Kidney (tissue), 14 donors: ENCODE data around the gene THEMIS. TPM values are rescaled to one million over a fixed set of nuclear protein-coding genes. Genes with fewer than 3 reads are reported as not detected.

Experiments used
- DNase-seq, 5 donors: peaks; one replicate each; pipeline ENCODE4 v3.0.0-alpha.2; 2013 to 2020
- FAIRE-seq: peaks from 2 replicates; lab custom pipeline; 2012; peaks lifted over from hg19 to GRCh38; lab: Jason Lieb, UNC
- H3K27ac ChIP-seq, 2 donors: one replicate each; pipeline ENCODE4 v1.7.0; 2013; ENCODE audit warnings: low read depth in 2 of 2, low read length in 2 of 2, inconsistent platforms in 1 of 2
- H3K27me3 ChIP-seq: one replicate; pipeline ENCODE4 v1.7.1; 2013; ENCODE audit warnings: low read length, inconsistent platforms; ENCODE audit not compliant: control insufficient read depth, insufficient read depth
- H3K36me3 ChIP-seq, 3 donors: one replicate each; pipeline versions ENCODE4 v1.7.0 to v1.7.1; 2013; ENCODE audit warnings: low read length in 3 of 3, control low read depth in 1 of 3, inconsistent platforms in 1 of 3; ENCODE audit not compliant: insufficient read depth in 3 of 3, control insufficient read depth in 2 of 3
- H3K4me1 ChIP-seq, 3 donors: one replicate each; pipeline versions ENCODE4 v1.7.0 to v1.7.1; 2013; ENCODE audit warnings: low read length in 3 of 3, inconsistent platforms in 1 of 3, low read depth in 1 of 3; ENCODE audit not compliant: control insufficient read depth in 2 of 3, insufficient read depth in 2 of 3
- H3K4me3 ChIP-seq, 3 donors: one replicate each; pipeline versions ENCODE4 v1.7.0 to v1.8.1; 2013; ENCODE audit warnings: low read length in 3 of 3, control low read depth in 1 of 3, inconsistent platforms in 1 of 3
- H3K9ac ChIP-seq, 3 donors: one replicate each; pipeline versions ENCODE4 v1.7.0 to v1.7.1; 2013; ENCODE audit warnings: low read length in 3 of 3, control low read depth in 1 of 3, inconsistent platforms in 1 of 3
- H3K9me3 ChIP-seq, 3 donors: one replicate each; pipeline versions ENCODE4 v1.7.0 to v1.7.1; 2013; ENCODE audit warnings: low read length in 3 of 3, control low read depth in 1 of 3, inconsistent platforms in 1 of 3; ENCODE audit not compliant: control insufficient read depth in 2 of 3, insufficient read depth in 1 of 3
- CTCF ChIP-seq: IDR thresholded peaks from 3 replicates; pipeline ENCODE4 v1.5.1; 2012; ENCODE audit warnings: mild to moderate bottlenecking, moderate library complexity, borderline replicate concordance; ENCODE audit not compliant: insufficient read depth; ENCODE audit errors: extremely low read depth
- intact Hi-C: fragments of 100-400 bp; cut with DNase I; formaldehyde crosslinking; loops from one replicate; pipeline ENCODE4 v1.11.1; 2022
- polyA plus RNA-seq: library from polyadenylated mRNA; stranded (reverse); fragments of 350-450 nt; fragmentation: Illumina TruSeq; extraction: RNeasy Lipid Tissue Mini Kit (QIAGEN cat#74804); gene quantifications from one replicate; pipeline ENCODE4 v1.2.3, GENCODE V29; 2014; ENCODE audit warnings: low read depth, low replicate concordance; ENCODE audit not compliant: insufficient read depth
- total RNA-seq: library from RNA; stranded (reverse); fragmentation: NEBNext Ultra II Directional; extraction: Animal tissue kit (Norgen Biotek cat#: 25700); gene quantifications from one replicate; pipeline ENCODE4 v1.2.1, GENCODE V29; 2021
- donor health status: control.
- donor health status: control.
- donor health status: control.
- donor health status: control.
- donor health status: control.
- donor health status: DM: yes; HTN: yes; CAD: no.
- donor health status: Normal renal cell carcinoma (clear cell type).

The THEMIS gene
- total and polyA plus RNA-seq, 2 donors from 2014 or later: 3.3 TPM; not detected in 1

DNA sequence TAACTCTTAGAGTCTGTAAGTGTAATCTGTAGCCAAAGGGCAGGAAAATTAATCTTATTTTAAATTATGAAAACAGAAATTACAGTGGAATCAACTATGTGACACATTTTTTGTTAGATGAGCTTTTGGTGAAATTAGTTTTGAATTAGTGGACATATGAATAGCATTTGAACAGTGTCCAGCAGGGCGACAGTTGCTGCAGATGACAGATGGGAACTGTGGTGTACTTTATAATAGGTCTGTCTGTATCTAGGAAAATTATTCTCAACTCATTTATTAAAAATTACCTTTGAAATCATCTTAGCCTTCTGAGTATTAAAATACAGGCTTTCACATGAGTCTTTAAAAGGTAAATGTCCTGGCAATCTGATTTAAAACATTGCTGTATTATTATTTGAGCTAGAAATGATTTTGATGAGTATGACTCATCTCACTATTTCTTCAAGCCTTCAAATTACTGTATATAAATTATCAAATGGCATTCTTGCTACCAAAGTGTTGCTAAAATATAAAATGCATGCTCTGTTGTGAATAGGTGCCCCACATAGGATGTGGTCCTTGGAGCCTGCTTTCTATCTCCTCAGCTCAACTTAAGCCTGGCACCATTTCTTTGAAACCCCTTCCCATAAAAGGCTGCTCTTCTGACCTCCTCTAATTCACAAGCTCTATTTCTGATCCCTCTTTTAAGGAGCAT, 173.5 kb downstream of the THEMIS start:
- TF ChIP-seq CTCF: no peak
- no peaks in the 10 kb centered on the region for H3K9me3 ChIP-seq
- no peaks in the 10 kb centered on the region for H3K4me1 ChIP-seq
- H3K27ac ChIP-seq: no peak overlapping the region
- H3K27me3 ChIP-seq: no peaks in the 10 kb centered on the region
- FAIRE-seq: no peak
- H3K36me3 ChIP-seq: no peaks in the 10 kb centered on the region
- no peak overlapping the region for H3K9ac ChIP-seq
- intact Hi-C loops: no loop called here
- DNase-seq: no peak
- H3K4me3 ChIP-seq: no peak overlapping the region

DNA sequence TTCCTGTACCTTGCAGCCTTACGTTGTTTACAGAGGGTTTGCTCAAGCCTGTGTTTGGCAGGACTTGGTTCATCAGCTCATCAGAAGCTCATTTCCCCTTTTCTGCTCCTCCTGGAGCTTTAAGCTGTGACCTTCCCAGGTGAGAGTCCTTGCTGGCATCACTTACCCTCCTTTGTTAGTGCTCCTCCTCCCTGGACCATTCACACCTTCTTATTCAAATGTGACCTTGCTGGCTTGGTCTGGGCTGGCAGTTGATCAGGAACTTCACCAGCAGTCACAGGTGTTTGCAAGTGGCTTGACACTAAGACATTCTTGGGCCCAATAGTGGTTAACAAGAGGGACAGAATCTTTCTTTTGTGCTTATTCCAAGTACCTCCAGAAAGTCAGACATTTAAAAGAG, 175.0 kb downstream of the THEMIS start:
- H3K27ac ChIP-seq: no peak overlapping the region
- H3K9ac ChIP-seq: no peak overlapping the region
- H3K4me3 ChIP-seq: no peak overlapping the region
- no peaks in the 10 kb centered on the region for H3K27me3 ChIP-seq
- H3K4me1 ChIP-seq: no peaks in the 10 kb centered on the region
- no peak for TF ChIP-seq CTCF
- H3K36me3 ChIP-seq: no peaks in the 10 kb centered on the region
- intact Hi-C loops: no loop called here
- FAIRE-seq (no peak), DNase-seq (no peak)
- H3K9me3 ChIP-seq: no peaks in the 10 kb centered on the region

GRCh38 chr6:127718694-127719093, 182.2 kb downstream of the THEMIS start:
- Histone ChIP-seq H3K9ac (no peak overlapping the region), H3K27ac (no peak overlapping the region), H3K36me3 (no peaks in the 10 kb centered on the region), H3K4me1 (no peaks in the 10 kb centered on the region), H3K27me3 (no peaks in the 10 kb centered on the region), H3K4me3 (no peak overlapping the region), H3K9me3 (no peaks in the 10 kb centered on the region)
- FAIRE-seq: no peak
- no peak for TF ChIP-seq CTCF
- DNase-seq: no peak
- intact Hi-C loops: no loop called here

- no peak for TF ChIP-seq CTCF
- intact Hi-C loops: no loop called here
- no peak overlapping the region for H3K4me3 ChIP-seq
- no peaks in the 10 kb centered on the region for H3K36me3 ChIP-seq
- no peaks in the 10 kb centered on the region for H3K9me3 ChIP-seq
- no peak for DNase-seq
- H3K9ac ChIP-seq: no peak overlapping the region
- no peak for FAIRE-seq
- no peak overlapping the region for H3K27ac ChIP-seq
- no peaks in the 10 kb centered on the region for H3K27me3 ChIP-seq
- no peaks in the 10 kb centered on the region for H3K4me1 ChIP-seq
Measured at GRCh38 chr6:127717384-127717783, 183.5 kb downstream of the THEMIS start.
